ENCODE measurements around the gene MAGEC3. TPM values are rescaled to one million over a fixed set of nuclear protein-coding genes. Genes with fewer than 3 reads are reported as not detected.

MAGEC3 gene, protein sequence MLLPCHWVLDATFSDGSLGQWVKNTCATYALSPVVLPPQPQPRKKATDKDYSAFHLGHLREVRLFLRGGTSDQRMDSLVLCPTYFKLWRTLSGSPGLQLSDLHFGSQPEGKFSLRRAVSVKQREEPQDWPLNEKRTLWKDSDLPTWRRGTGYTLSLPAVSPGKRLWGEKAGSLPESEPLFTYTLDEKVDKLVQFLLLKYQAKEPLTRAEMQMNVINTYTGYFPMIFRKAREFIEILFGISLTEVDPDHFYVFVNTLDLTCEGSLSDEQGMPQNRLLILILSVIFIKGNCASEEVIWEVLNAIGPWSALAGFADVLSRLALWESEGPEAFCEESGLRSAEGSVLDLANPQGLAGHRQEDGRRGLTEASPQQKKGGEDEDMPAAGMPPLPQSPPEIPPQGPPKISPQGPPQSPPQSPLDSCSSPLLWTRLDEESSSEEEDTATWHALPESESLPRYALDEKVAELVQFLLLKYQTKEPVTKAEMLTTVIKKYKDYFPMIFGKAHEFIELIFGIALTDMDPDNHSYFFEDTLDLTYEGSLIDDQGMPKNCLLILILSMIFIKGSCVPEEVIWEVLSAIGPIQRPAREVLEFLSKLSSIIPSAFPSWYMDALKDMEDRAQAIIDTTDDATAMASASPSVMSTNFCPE
- polyA plus RNA-seq (2013, experiment 1 of 2), result not detected
- polyA plus RNA-seq (2013, experiment 2 of 2), result not detected

DNA sequence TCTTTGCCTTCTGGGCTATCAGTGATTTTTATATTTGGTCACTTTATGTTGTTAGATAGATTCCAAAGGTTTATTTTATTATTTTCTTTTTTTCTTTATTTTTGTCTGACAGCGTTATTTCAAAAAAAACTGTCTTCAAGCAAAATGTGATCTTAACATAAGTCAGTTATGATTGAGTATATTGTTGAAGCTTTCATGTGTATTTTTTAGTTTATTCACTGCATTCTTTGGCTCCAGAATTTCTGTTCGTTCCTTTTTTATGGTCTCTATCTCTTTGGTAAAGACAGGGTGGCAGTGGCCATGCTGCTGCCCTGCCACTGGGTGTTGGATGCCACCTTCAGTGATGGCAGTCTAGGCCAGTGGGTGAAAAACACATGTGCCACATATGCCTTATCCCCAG, at the start of gene MAGEC3:
MAGEC3 (plus strand) TSS at position 301 of the 400 bp plus-strand sequence; CDS start at position 301, 0 bp downstream.
- H4K8ac ChIP-seq (ENCODE audit: low read length), result no peak within 1 kb of the TSS
- H3K4me2 ChIP-seq (ENCODE audit: low read length, poor library complexity, severe bottlenecking), result no peak within 1 kb of the TSS
- H3K27me3 ChIP-seq (ENCODE audit: control insufficient read depth in 1 of 2, insufficient read depth in 1 of 2, low read length in 2 of 2), result no peaks in the 10 kb centered on the region
- H3K79me1 ChIP-seq (replicated peaks; ENCODE audit: low read length, poor library complexity, severe bottlenecking), result no peaks in the 10 kb centered on the region
- H3K23ac ChIP-seq (ENCODE audit: low read length in 2 of 2), result no peak within 1 kb of the TSS
- no peak for DNase-seq
- H3K9ac ChIP-seq (ENCODE audit: low read length), result no peak within 1 kb of the TSS
- H3K14ac ChIP-seq (ENCODE audit: low read length in 2 of 2), result no peak within 1 kb of the TSS
- 91% methylated on average over 1 of the region's 2 CpGs for whole genome bisulfite sequencing
- H2BK120ac ChIP-seq (ENCODE audit: low read depth, low read length), result no peak within 1 kb of the TSS
- peaks cover 5% of the 10 kb centered on the region for H3K9me3 ChIP-seq (ENCODE audit: control insufficient read depth, low read length)
- H2AFZ ChIP-seq (ENCODE audit: low read depth, low read length), result no peak within 1 kb of the TSS
- no peak within 1 kb of the TSS for H2AK5ac ChIP-seq (ENCODE audit: low read length, severe bottlenecking)
- no peak within 1 kb of the TSS for H2BK5ac ChIP-seq (ENCODE audit: low read depth, low read length, poor library complexity, severe bottlenecking)
- no peak within 1 kb of the TSS for H2BK12ac ChIP-seq (ENCODE audit: low read length in 2 of 2)
- no peak within 1 kb of the TSS for H3K27ac ChIP-seq (ENCODE audit: low read length, poor library complexity, severe bottlenecking)
- no peak within 1 kb of the TSS for H3K4me3 ChIP-seq (ENCODE audit: insufficient read depth in 1 of 2, low read depth in 1 of 2, low read length in 2 of 2)
- no peak within 1 kb of the TSS for H3K18ac ChIP-seq (ENCODE audit: low read depth in 1 of 2, low read length in 2 of 2)
- H3K4ac ChIP-seq (ENCODE audit: low read depth in 1 of 2, low read length in 2 of 2), result no peak within 1 kb of the TSS
- no peaks in the 10 kb centered on the region for H3K4me1 ChIP-seq (ENCODE audit: control insufficient read depth, insufficient read depth, low read depth, low read length)
- H2BK15ac ChIP-seq (ENCODE audit: low read depth, poor library complexity, severe bottlenecking), result no peak within 1 kb of the TSS
- H3K36me3 ChIP-seq (ENCODE audit: control insufficient read depth in 1 of 2, insufficient read depth in 2 of 2, low read depth in 1 of 2, low read length in 2 of 2), result no peaks in the 10 kb centered on the region
- no peak within 1 kb of the TSS for H4K91ac ChIP-seq (ENCODE audit: low read length)

DNA sequence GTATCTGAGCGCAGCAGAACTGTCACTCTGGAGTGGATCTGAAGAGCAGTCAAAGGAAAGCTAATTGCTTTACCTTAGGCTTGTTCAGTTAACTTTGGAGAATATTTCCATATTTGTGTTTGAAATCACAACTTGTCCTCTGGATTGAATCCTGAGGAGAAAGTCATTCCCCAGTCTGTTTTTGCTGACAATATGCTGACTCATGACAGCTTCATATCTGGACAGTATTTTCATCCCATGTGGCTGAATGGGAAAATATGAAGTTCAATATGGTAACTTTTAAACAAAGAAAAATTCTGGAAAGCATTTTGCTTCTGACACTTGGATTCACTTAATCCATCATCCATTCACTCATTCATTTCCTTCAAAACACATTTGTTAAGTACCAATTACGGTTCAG, 46.3 kb upstream of the MAGEC3 start:
- Histone ChIP-seq H3K4me3 (ENCODE audit: insufficient read depth in 1 of 2, low read depth in 1 of 2, low read length in 2 of 2) (no peak overlapping the region), H3K4ac (ENCODE audit: low read depth in 1 of 2, low read length in 2 of 2) (no peak overlapping the region), H2BK5ac (ENCODE audit: low read depth, low read length, poor library complexity, severe bottlenecking) (no peak overlapping the region), H3K27ac (ENCODE audit: low read length, poor library complexity, severe bottlenecking) (no peak overlapping the region), H3K4me2 (ENCODE audit: low read length, poor library complexity, severe bottlenecking) (no peak overlapping the region), H2AFZ (ENCODE audit: low read depth, low read length) (no peak overlapping the region), H3K79me1 (replicated peaks; ENCODE audit: low read length, poor library complexity, severe bottlenecking) (no peaks in the 10 kb centered on the region), H3K14ac (ENCODE audit: low read length in 2 of 2) (no peak overlapping the region), H2BK12ac (ENCODE audit: low read length in 2 of 2) (no peak overlapping the region), H3K23ac (ENCODE audit: low read length in 2 of 2) (no peak overlapping the region), H3K36me3 (ENCODE audit: control insufficient read depth in 1 of 2, insufficient read depth in 2 of 2, low read depth in 1 of 2, low read length in 2 of 2) (no peaks in the 10 kb centered on the region), H3K27me3 (ENCODE audit: control insufficient read depth in 1 of 2, insufficient read depth in 1 of 2, low read length in 2 of 2) (no peaks in the 10 kb centered on the region), H2BK15ac (ENCODE audit: low read depth, poor library complexity, severe bottlenecking) (no peak overlapping the region), H4K8ac (ENCODE audit: low read length) (no peak overlapping the region), H4K91ac (ENCODE audit: low read length) (no peak overlapping the region), H3K4me1 (ENCODE audit: control insufficient read depth, insufficient read depth, low read depth, low read length) (no peaks in the 10 kb centered on the region), H3K9me3 (ENCODE audit: control insufficient read depth, low read length) (peaks cover 4% of the 10 kb centered on the region), H3K18ac (ENCODE audit: low read depth in 1 of 2, low read length in 2 of 2) (no peak overlapping the region), H2BK120ac (ENCODE audit: low read depth, low read length) (no peak overlapping the region), H3K9ac (ENCODE audit: low read length) (no peak overlapping the region), H2AK5ac (ENCODE audit: low read length, severe bottlenecking) (no peak overlapping the region)
- no peak for DNase-seq
- WGBS, result 100% methylated on average over 1 of the region's 2 CpGs

DNA sequence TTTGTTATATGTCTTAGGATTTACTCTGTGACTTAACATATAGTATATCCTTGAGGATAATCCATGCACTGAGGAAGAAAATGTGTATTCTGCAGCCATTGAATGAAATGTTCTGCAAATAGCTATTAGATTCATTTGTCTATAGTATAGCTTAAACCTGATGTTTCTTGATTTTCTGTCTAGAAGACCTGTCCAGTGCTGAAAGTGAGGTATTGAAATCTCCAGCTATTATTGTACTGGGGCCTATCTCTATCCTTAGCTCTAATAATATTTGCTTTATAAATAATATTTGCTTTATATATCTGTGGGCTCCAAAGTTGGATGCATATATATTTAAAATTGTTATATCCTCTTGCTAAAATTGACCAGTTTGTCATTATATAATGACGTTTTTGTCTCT, 26.7 kb upstream of the MAGEC3 start:
- Histone ChIP-seq H3K14ac (ENCODE audit: low read length in 2 of 2) (no peak overlapping the region), H3K4ac (ENCODE audit: low read depth in 1 of 2, low read length in 2 of 2) (no peak overlapping the region), H3K9ac (ENCODE audit: low read length) (no peak overlapping the region), H3K36me3 (ENCODE audit: control insufficient read depth in 1 of 2, insufficient read depth in 2 of 2, low read depth in 1 of 2, low read length in 2 of 2) (no peaks in the 10 kb centered on the region), H3K27ac (ENCODE audit: low read length, poor library complexity, severe bottlenecking) (no peak overlapping the region), H4K8ac (ENCODE audit: low read length) (no peak overlapping the region), H3K9me3 (ENCODE audit: control insufficient read depth, low read length) (peaks cover 3% of the 10 kb centered on the region), H3K18ac (ENCODE audit: low read depth in 1 of 2, low read length in 2 of 2) (no peak overlapping the region), H2BK120ac (ENCODE audit: low read depth, low read length) (no peak overlapping the region), H3K23ac (ENCODE audit: low read length in 2 of 2) (no peak overlapping the region), H2BK12ac (ENCODE audit: low read length in 2 of 2) (no peak overlapping the region), H3K27me3 (ENCODE audit: control insufficient read depth in 1 of 2, insufficient read depth in 1 of 2, low read length in 2 of 2) (no peaks in the 10 kb centered on the region), H4K91ac (ENCODE audit: low read length) (no peak overlapping the region), H2AFZ (ENCODE audit: low read depth, low read length) (no peak overlapping the region), H3K79me1 (replicated peaks; ENCODE audit: low read length, poor library complexity, severe bottlenecking) (no peaks in the 10 kb centered on the region), H2AK5ac (ENCODE audit: low read length, severe bottlenecking) (no peak overlapping the region), H2BK15ac (ENCODE audit: low read depth, poor library complexity, severe bottlenecking) (no peak overlapping the region), H3K4me1 (ENCODE audit: control insufficient read depth, insufficient read depth, low read depth, low read length) (no peaks in the 10 kb centered on the region), H3K4me3 (ENCODE audit: insufficient read depth in 1 of 2, low read depth in 1 of 2, low read length in 2 of 2) (no peak overlapping the region), H2BK5ac (ENCODE audit: low read depth, low read length, poor library complexity, severe bottlenecking) (no peak overlapping the region), H3K4me2 (ENCODE audit: low read length, poor library complexity, severe bottlenecking) (no peak overlapping the region)
- no peak for DNase-seq
- no CpG with 5 or more reads among the region's 1 CpG for WGBS

DNA sequence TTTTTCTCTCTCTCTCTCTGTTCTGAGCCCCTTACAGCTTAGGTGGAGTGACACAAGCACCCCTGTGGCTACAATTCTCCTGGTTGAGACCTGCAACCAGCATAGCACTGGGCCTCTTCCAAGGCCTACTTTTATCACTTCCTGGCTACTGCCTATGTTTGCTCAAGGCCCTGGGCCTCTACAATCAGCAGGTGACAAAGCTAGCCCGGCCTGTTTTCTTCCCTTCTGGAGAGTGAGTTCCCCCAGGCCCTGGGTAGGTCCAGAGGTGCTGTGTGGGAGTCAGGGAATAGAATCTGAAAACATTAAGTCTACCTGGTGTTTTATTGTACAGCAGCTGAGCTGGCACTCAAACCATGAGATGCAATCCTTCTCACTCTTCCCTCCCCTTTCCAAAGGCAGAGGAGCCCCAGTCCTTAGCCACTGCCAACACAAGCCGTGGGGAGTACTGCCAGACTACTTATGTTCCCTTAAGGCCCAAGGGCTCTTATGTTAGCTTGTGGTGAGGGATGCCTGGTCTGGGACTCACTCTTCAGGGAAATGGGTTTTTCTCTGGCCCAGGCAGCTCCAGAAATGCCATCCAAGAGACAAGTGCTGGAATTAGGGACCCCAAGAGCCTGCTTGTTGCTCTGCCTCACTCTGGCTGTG, 23.8 kb upstream of the MAGEC3 start:
- Histone ChIP-seq H3K27me3 (ENCODE audit: control insufficient read depth in 1 of 2, insufficient read depth in 1 of 2, low read length in 2 of 2) (no peaks in the 10 kb centered on the region), H3K27ac (ENCODE audit: low read length, poor library complexity, severe bottlenecking) (no peak overlapping the region), H2AK5ac (ENCODE audit: low read length, severe bottlenecking) (no peak overlapping the region), H3K4me1 (ENCODE audit: control insufficient read depth, insufficient read depth, low read depth, low read length) (no peaks in the 10 kb centered on the region), H3K36me3 (ENCODE audit: control insufficient read depth in 1 of 2, insufficient read depth in 2 of 2, low read depth in 1 of 2, low read length in 2 of 2) (no peaks in the 10 kb centered on the region), H3K14ac (ENCODE audit: low read length in 2 of 2) (no peak overlapping the region), H3K9me3 (ENCODE audit: control insufficient read depth, low read length) (peaks cover 3% of the 10 kb centered on the region), H3K4me2 (ENCODE audit: low read length, poor library complexity, severe bottlenecking) (no peak overlapping the region), H3K4me3 (ENCODE audit: insufficient read depth in 1 of 2, low read depth in 1 of 2, low read length in 2 of 2) (no peak overlapping the region), H2BK5ac (ENCODE audit: low read depth, low read length, poor library complexity, severe bottlenecking) (no peak overlapping the region), H3K23ac (ENCODE audit: low read length in 2 of 2) (no peak overlapping the region), H2BK120ac (ENCODE audit: low read depth, low read length) (no peak overlapping the region), H4K8ac (ENCODE audit: low read length) (no peak overlapping the region), H2BK15ac (ENCODE audit: low read depth, poor library complexity, severe bottlenecking) (no peak overlapping the region), H3K79me1 (replicated peaks; ENCODE audit: low read length, poor library complexity, severe bottlenecking) (no peaks in the 10 kb centered on the region), H2AFZ (ENCODE audit: low read depth, low read length) (no peak overlapping the region), H3K4ac (ENCODE audit: low read depth in 1 of 2, low read length in 2 of 2) (no peak overlapping the region), H4K91ac (ENCODE audit: low read length) (no peak overlapping the region), H2BK12ac (ENCODE audit: low read length in 2 of 2) (no peak overlapping the region), H3K9ac (ENCODE audit: low read length) (no peak overlapping the region), H3K18ac (ENCODE audit: low read depth in 1 of 2, low read length in 2 of 2) (no peak overlapping the region)
- DNase-seq, result no peak
- no CpG with 5 or more reads among the region's 2 CpGs for WGBS
